Mucosa of gallbladder (tissue), 1 donor: ENCODE measurements around the gene AQP1. TPM values are rescaled to one million over a fixed set of nuclear protein-coding genes. Genes with fewer than 3 reads are reported as not detected.

ENCODE experiments used
- DNase-seq: peaks from one replicate; pipeline ENCODE4 v3.0.0-alpha.2; 2020; ENCODE audit warnings: low spot score
- total RNA-seq: library from RNA; stranded (reverse); gene quantifications from one replicate; pipeline ENCODE4 v1.2.1, GENCODE V29; 2021
- donor health status: DM: no; HTN: no; CAD: no.

AQP1 gene
- total RNA-seq, 1 donor from 2014 or later = 995 TPM

DNA sequence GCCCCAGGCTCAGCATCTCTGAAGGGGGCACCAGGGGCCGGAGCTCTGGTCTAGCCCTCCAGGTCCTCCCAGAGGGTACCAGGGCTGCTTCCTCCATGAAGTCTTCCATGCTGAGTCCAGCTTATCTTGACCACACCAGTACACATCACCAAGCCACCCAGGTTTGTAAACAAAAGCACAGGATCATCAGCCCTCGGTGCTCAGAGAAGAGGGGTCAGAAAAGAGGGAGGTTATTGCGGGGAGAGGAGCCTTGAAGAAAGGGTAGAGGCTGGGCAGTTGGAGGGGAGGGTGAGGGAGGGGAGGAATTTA, 23.9 kb downstream of the AQP1 start:
- DNase-seq = no peak

DNA sequence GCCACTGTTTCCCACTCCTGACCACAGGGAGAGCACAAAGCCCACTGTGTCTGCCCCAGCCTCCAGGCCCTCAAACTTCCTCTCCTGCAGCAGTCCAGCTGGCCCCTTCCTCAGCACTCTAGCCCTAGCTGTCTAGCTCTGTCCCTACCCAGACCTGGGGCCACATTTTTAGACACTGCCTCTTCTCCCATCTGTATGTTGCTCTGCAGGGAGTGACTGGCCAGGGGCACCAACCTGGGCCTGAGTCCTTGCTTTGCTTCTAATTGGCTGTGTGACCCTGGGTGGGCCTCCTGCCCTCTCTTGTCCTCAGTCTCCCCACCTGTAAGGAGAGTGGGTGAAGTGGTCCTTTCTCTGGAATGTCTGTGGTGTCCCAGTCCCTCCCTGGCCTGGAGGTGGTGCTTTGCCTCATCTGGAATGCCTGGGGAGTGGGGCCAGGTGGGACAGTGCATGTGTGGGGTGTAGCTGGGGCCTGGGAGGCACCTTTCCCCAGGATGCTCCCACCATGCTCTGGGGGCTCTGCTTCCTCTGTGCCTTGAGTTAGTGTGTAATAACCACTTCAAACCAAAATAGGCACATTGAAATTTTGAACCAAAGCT, 25.1 kb downstream of the AQP1 start:
- DNase-seq = no peak

DNA sequence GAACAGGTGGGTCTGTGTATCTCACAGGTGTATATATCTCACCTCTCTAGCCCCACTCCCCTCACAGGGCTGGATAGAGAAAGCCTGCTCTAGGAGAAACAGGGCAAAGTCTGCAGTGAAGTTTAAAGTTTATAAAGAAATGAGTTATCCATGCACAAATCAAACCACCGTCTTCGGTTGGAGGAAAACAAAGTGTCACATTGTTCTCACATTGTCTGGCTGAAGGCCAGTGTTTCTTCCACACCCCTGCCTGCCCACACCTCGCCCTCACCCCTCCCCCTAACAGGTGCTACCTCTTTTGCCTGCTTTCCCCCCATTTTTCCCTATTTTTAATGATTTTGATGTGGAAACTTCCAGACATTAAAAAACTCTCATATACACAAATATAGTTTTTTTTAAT, 25.8 kb downstream of the AQP1 start:
- peak; percentile 83 for DNase-seq

DNA sequence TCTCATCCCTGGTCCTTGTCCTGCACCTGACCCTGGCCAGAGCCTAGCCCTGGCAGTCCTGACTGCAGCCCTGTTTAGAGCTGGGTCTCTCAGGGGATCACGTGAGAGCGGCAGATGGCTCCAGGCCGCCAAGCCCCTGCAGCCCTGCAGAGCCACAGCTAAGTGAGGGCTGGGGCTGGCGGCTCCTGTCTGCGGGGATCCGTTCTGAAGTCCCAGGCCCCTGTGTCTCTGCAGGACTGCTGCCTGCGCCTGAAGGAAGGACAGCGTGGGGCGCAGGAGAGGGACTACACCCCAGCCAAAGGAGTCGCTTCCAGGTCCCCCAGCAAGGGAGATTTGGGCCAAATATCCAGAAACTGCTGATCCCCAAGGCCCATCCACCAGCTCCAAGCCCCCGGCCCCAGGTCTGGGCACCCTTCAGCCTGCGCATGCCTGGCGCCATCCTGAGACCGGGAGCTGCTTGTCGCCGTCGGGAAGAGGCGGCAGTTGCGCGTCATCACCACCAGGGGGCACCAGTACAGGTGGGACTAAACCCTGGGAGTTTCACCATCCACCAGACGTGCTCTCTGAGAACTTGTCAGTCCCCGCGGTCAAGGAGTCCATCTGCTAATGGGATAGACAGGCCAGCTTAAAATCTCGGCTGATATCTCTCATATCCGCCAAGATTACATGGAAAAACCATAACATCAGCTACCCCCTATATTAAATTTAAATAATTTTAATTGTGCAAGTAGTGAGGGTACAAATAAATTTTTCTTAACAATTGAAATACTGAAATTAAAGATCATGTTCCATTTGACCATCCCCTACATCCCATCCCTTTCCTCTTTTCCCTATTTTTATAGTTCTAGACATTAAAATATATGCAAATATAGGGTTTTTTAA, 27.0 kb downstream of the AQP1 start:
- DNase-seq = peak; percentile 90

DNA sequence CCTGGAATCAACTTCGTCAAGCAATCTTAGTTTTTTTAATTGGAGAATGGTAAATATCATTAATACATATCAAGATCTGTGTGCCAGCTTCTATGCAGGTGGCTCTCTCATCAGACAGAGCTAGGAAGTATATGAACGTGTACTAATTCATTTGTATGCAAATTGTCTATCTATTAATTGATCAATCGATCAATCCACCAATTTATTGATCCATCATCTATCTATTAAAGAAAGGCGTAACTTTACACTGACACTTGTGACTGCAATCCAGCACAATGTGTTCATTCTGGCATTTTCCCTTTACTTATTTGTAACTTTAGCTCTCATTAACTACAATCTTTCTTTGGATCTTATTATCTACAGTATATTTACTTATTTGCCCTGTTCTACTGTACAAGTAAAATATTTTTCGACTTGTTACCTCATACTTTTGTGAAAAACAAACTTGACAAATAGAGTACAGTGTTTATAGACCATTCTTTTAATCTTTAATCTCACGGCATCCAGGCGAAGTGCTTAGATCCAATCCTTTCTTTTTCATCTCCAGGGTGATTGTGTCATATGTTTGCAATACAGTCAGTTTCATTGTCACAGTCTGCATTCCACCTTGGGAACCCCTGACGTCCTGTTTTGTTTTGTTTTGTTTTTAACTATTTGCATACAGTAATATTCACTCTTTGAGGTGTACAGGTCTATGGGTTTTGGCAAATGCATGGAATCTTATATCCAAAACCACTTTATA, 30.1 kb downstream of the AQP1 start:
- DNase-seq = no peak

DNA sequence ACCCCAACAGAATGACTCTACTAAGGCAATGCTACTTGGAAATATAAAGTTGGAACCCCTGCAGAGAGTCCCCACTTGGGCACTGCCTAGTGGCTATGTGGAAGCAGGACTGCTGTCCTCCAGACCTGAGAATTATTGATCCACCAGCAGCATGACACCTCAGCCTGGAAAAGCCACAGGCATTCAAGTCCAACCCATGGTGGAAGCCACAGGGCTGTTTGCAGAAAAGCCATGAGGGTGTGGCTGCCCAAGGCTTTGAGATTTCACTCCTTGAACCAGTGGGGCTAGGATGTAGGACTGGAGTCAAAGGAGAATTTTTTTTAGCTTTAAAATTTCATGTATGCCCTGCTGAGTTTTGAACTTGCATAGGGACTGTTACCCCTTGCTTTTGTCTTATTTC, 38.5 kb downstream of the AQP1 start:
- DNase-seq = no peak

DNA sequence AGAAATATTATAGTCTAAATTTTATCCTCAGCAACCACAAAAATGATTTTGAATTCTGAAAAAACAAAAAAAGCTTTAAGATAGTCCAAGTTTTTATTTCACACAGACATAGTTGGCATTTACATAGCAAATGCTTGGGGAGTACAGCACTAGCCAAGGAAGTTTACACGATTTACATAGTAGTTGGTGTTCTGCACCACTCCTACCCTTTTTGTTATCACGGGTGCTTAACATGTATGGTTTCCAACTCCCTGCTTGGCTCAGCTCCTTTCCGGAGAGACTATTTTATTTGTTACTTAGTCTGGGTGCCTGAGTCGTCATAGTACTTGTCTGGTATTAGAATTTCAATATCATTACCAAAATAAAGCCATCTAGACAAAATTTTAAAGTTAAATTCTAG, 43.3 kb downstream of the AQP1 start:
- no peak for DNase-seq

DNA sequence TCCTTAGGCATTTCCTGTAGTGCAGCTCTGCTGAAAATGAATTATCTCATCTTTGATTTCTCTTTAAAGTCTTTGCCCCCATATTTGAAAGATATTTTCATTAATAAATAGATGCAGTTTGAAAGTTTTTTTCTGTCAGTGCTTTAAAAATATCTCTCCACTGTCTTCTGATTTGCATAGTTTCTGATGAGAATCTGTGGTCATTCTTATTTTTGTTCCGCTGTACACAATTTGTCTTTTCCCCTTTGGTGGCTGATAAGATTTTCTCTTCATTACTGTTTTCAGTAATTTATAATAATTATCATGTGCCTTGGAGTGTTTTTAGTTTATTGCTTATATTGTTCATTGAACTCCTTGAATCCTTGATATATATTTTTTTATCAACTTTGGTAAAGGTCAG, 45.1 kb downstream of the AQP1 start:
- DNase-seq = no peak

DNA sequence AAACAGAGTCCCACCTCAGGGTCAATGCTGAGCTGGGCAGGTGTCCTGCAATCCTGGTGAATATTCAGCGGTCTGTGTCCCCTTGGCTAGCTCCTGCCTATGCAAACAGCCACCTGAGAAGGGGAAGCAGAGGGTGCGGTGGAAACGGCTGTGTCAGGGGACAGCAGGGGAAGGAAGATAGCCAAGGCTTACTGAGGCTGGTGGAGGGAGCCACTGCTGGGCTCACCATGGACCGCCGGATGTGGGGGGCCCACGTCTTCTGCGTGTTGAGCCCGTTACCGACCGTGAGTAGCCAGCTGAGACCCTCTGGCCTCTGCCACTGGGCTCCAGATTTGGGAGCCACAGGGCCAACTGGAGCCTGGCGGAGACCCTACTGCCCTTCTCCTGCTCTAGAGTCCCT, 52.2 kb downstream of the AQP1 start, which contains the start of gene GHRHR:
TSS of gene GHRHR (plus strand) at position 112 of the 400 bp plus-strand sequence. CDS start at position 228, 116 bp downstream.
- no peak for DNase-seq

DNA sequence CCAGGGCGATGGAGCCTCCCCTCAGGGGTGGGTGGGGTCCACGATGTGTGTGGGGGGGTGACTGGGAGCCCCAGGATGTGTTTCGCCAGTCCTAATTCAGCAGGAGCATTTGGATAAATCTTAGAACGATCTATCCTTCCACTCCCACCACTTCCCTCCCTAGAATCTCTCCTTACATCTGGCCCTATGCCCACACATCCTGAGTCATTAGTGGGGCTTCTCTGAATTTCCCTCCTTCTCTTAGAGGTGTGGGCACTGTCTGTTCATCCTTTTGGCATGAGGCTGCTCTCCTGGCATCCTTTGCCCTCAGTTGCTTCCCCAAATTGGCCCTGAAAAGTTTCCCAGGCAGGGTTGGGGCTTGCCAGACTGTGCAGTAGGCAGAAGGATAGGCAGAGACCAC, 53.7 kb downstream of the AQP1 start:
- no peak for DNase-seq

DNA sequence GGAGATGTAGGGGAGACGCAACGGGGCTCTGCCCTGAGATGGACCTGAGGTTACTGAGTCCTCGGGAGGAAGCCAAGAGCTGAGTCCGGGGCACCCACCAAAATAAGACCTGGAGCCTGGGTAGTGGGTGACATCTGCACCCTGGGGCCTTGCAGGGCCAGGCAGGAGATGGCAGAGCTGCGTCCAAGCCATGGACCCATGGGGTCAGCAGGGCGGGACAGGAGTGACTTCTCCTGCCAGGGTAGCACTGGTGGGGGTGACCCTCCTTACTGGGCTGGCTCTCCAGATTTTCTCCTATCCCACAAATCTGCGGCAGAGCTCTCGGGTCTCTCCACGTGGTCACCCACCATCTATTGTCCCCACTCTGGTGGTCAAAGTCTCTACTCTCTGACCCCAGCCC, 54.2 kb downstream of the AQP1 start:
- no peak for DNase-seq

DNA sequence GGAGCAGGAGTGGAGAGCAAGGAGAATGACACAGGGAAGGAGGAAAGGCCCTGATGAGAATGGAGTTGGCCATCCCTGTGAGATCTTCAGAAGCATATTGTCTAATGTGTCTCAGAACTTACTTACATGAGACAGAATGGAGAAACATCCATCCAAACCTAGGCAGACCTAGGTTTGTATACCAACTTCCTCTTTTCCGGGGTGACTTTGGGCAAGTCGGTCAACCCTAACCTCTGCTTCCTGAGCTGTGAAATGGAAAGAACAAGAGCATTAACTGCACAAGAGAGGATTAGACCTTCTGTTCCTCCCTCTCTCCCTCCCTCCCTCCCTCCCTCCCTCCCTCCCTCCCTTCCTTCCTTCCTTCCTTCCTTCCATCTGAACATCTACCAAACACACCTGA, 56.6 kb downstream of the AQP1 start:
- DNase-seq = no peak

DNA sequence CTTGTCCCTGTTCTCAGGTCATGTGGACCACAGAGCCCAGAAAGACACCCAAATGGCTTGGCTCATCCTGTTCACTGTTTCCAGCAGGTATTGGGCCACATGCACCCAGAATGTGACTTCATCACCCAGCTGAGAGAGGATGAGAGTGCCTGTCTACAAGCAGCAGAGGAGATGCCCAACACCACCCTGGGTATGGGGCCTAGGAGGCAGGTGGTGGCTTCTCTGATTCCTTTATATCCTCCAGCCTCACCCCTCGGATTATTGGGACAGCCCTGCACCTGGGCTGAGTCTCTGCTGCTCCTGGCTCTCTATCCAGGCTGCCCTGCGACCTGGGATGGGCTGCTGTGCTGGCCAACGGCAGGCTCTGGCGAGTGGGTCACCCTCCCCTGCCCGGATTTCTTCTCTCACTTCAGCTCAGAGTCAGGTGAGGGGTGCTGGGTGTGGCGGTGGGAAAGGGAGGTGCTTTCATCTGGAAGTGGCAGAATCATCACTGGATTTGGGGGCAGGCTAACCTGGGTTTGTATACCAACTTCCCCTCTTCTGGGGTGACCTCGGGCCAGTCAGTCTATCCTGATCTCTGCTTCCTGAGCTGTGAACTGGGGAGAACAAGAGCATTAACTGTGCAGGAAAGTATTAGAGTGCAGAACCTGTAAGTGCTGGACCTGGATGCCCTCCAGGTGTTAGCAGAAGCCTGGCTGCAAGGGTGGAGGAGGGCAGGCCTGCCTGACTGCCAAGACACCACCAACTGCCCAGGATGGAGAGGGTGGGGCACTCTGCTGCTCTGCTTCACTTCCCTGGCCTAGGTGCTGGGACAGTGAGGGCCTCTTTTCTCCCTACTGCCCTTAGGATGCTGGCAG, 57.3 kb downstream of the AQP1 start:
- peak; percentile 58 for DNase-seq

DNA sequence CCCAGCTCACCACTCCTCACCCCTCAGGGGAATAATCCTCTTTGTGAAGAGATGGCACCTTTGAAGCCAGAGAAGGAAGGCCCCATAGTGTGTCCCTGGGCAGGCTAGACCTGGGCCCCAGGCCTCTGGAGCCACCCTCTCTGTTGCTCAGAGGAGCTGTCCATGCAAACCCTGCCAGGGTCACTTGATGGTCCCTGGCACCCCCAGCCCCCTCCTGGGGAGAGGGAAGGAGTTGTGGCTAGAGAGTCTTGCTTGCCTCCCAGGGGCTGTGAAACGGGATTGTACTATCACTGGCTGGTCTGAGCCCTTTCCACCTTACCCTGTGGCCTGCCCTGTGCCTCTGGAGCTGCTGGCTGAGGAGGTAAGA, 57.9 kb downstream of the AQP1 start:
- DNase-seq = no peak

DNA sequence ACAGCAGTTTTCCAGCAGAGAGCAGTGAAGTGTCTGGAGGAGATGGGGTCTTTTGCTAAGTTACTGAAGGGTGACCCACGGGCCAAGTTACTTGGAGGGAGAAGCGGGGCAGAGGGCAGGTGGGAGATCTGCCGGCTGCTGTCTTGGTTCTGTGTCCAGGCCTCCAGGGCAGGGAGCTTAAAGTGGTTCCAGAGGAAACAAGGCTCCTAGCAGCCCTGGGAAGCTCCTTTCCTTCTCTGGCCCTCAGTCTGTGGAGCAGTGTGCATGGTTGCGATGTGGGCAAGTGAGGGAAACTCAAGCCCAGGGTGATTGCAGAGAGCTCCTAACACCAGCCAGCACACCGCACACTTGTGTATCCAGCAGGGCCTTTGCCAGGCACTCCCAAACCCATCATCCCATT, 58.4 kb downstream of the AQP1 start:
- no peak for DNase-seq

DNA sequence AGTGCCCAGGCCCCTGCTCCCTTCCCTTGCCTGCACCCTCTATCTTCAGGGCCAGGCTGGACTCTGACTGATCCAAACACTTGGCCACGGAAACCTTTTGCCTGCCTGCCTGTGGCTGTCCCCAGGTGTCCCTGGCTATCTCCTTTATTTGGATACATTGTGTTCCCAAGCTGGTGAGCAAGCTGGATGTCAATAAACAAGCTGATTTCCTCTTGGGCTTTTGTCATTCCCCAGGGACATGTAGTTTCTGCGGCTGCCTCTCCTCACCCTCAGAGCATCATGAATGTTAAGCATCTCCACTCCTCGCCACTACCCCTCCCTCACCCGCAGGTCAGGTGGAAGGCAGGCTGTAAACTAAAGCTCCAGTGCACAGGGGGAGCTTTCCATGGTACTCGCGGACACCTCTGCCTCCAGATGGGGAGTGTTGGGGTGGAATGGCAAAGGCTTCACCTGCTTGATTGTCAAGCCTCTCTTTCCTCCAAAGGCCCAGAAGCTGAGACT, 59.0 kb downstream of the AQP1 start:
- peak; percentile 70 for DNase-seq

DNA sequence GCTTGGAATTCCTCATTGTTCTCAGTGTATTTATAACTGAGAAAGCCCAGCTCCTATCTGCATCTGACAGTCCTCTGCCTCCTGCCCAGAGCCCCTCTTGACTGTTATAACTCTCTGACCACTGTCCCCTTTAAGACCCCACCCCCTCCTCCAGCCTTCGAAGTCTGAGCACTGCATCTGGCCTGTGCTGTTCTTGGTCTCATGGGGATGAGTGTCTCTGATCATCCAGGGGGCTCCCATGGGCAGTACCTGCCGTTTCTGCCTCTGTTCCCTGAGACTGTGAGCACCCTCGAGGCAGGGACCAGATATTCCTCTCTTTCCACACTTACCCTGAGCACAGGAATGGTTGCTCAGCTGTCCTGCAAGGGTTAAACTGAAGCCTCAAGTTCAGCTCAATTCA, 59.8 kb downstream of the AQP1 start:
- DNase-seq = no peak

DNA sequence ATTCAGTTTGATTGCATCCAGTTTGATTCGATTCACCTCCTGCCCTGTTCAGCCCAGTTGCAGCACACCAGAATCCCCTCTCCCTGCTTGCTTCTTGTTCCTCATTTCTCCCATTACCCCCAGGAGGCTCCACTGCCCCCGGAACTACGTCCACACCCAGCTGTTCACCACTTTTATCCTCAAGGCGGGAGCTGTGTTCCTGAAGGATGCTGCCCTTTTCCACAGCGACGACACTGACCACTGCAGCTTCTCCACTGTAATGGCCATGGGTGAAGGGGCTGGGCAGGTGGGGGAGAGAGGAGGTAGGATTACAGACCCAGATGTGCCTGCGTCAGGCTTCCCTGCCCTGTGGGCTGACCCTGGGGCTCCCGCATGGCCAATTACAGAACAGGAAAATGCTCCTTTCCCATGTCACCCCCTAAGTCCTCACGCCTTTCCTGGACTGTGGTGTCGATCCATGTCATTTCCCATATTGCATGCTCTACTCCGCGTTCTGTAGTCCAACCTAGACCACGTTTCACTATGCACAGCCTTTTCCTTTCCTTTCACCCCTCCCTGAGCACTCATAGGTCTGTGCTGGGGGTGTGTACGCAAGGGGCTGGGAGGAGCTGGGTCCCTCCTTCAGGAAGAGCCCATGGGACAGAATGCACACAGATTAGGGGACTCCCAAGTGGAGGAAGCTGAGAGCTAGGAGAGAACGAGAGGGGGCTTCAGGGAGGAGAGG, 60.3 kb downstream of the AQP1 start:
- no peak for DNase-seq

DNA sequence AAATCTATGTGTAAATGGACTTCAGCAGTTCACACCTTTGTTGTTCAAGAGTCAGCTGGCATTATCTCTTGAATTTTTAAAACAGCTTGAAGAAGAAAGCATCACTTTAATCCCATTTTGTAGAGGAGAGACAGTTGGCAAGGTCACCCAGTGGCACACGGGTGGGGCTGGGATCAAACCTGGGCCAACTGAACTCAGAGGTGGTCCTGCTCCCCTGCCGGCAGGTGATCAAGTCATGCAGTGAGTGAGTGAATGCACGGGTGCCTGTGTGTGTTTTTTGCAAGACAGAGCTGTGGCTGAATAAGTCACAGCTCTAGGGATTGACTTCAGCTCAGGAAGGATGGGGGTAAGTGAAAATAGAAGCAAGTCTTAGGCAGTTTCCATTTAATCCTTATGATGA, 61.6 kb downstream of the AQP1 start:
- no peak for DNase-seq

DNA sequence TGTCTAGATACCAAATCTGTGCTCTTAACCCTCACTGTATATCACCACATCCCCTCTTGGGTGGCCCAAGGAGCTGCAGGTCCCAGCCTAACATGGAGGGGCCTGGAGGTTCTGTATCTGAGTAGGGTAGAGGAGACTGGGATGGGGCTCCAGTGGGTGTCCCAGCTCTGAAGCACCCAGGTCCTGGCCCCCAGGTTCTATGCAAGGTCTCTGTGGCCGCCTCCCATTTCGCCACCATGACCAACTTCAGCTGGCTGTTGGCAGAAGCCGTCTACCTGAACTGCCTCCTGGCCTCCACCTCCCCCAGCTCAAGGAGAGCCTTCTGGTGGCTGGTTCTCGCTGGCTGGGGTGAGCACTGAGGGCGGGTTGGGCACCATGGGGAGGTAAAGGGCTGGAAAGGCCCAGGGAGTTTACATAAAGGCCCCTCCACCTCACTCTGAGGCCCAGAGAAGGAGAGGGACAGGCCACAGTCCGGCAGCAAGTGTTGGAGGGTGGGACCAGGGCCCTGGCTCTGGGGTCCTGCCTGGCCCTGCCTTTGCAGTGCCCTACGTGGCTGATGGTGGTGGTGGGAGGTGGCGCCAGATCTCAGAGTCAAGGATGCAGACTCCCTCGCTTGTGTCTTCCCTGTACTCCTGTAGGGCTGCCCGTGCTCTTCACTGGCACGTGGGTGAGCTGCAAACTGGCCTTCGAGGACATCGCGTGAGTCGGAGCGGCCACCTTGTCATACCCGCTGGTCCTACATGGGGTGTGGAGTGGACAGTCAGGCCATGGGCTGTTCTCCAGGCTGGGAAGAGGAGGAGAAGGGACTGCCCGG, 62.3 kb downstream of the AQP1 start:
- no peak for DNase-seq
